ENCODE measurements around the gene FKBP15.

DNA sequence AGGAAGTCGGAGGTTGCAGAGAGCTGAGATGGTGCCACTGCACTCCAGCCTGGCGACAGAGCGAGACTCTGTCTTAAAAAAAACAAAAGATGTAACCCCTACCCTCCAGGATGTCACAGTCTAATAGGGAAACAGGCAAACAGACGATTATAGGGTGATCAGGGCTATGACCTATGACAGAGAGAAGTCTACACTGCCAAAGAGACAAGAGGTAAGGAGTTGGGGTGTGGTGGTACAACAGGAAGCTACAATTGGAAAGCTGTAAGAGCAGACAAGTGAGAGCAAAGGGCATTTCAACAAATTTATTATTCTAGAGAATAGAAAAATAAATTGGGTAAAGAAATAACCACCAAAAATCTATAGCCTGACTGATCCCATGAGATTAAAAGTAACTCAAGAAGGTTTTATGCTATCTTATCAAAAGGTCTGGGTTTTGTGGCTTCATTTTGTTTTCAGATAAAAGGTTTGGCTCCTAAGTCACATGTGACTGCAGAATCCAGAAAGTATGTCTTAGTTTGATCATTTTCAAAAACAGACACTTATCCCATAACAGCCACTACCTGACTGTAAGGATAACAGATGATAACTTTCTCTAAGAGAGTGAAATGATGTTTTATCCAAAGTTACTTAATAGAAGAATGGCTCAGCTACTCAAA lies 47.0 kb upstream of the FKBP15 start:
- TF ChIP-seq, protein P1, sequence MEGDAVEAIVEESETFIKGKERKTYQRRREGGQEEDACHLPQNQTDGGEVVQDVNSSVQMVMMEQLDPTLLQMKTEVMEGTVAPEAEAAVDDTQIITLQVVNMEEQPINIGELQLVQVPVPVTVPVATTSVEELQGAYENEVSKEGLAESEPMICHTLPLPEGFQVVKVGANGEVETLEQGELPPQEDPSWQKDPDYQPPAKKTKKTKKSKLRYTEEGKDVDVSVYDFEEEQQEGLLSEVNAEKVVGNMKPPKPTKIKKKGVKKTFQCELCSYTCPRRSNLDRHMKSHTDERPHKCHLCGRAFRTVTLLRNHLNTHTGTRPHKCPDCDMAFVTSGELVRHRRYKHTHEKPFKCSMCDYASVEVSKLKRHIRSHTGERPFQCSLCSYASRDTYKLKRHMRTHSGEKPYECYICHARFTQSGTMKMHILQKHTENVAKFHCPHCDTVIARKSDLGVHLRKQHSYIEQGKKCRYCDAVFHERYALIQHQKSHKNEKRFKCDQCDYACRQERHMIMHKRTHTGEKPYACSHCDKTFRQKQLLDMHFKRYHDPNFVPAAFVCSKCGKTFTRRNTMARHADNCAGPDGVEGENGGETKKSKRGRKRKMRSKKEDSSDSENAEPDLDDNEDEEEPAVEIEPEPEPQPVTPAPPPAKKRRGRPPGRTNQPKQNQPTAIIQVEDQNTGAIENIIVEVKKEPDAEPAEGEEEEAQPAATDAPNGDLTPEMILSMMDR (IDR thresholded peaks at IDR 0.05), result no peak
- TF ChIP-seq POLR2A (IDR thresholded peaks at IDR 0.05), result no peak

All from uterus (tissue), 2 donors.